Retinal pigment epithelial cell (primary cell): ENCODE measurements around the gene ARMH3.
"Not testable (repeated sequence)": the region's sequence is repeated elsewhere in the genome, so short reads cannot be mapped to it uniquely, and the experiment has no call there.

Experiments used
- DNase-seq: peaks from one replicate; pipeline ENCODE4 v3.0.0-alpha.2; 2010; ENCODE audit warnings: low read depth
- H3K4me3 ChIP-seq: 2 replicates; pipeline ENCODE4 v1.5.1; 2011; ENCODE audit warnings: mild to moderate bottlenecking, low read length, control low read depth, moderate library complexity
- CTCF ChIP-seq: conservative IDR thresholded peaks from 2 replicates; pipeline ENCODE4 v1.5.1; 2011; ENCODE audit warnings: low read depth, low read length, control low read depth, inconsistent platforms

Gene ARMH3

GRCh38 chr10:102045292-102045691 lies 10.7 kb downstream of the ARMH3 start:
- TF ChIP-seq CTCF, result no peak
- DNase-seq, result no peak
- no peak overlapping the region for H3K4me3 ChIP-seq

- H3K4me3 ChIP-seq, result no peak overlapping the region
- no peak for TF ChIP-seq CTCF
- DNase-seq, result no peak
Observed at GRCh38 chr10:102040305-102041050, 15.5 kb downstream of the ARMH3 start.

- no peak for DNase-seq
- H3K4me3 ChIP-seq, result no peak overlapping the region
- no peak for TF ChIP-seq CTCF
Observed at GRCh38 chr10:102038410-102038809, 17.6 kb downstream of the ARMH3 start.

GRCh38 chr10:102035807-102036206 lies 20.2 kb downstream of the ARMH3 start:
- not testable (repeated sequence) for DNase-seq, H3K4me3 ChIP-seq

- H3K4me3 ChIP-seq, result no peak overlapping the region
- no peak for DNase-seq
- TF ChIP-seq CTCF, result no peak
Observed at GRCh38 chr10:102033787-102034186, 22.2 kb downstream of the ARMH3 start.

- DNase-seq, result no peak
- H3K4me3 ChIP-seq, result no peak overlapping the region
- no peak for TF ChIP-seq CTCF
Observed at GRCh38 chr10:102027261-102027660, 28.7 kb downstream of the ARMH3 start.

GRCh38 chr10:102024799-102025198 lies 31.2 kb downstream of the ARMH3 start:
- no peak for TF ChIP-seq CTCF
- DNase-seq, result no peak
- no peak overlapping the region for H3K4me3 ChIP-seq

- no peak for TF ChIP-seq CTCF
- DNase-seq, result no peak
Observed at GRCh38 chr10:102020938-102021337, 35.0 kb downstream of the ARMH3 start.

More at GRCh38 chr10:102020938-102021337, 35.0 kb downstream of the ARMH3 start:
- H3K4me3 ChIP-seq, result no peak overlapping the region
